ENCODE results near the gene FHL1.

- TF ChIP-seq RCOR1 (IDR thresholded peaks at IDR 0.05; ENCODE audit: insufficient replicate concordance, low read length), result no peak
- TF ChIP-seq ELK1 (IDR thresholded peaks at IDR 0.05; ENCODE audit: borderline replicate concordance, low read depth, low read length), result no peak
Observed at GRCh38 chrX:136215559-136215958, 68.2 kb downstream of the FHL1 start.
